Choroid plexus epithelial cell (primary cell): ENCODE data around the gene TUBA4B.

Source experiments
- DNase-seq: peaks from one replicate; pipeline ENCODE4 v3.0.0-alpha.2; 2010; ENCODE audit warnings: low read depth
- H3K4me3 ChIP-seq: 2 replicates; pipeline ENCODE4 v1.5.1; 2011; ENCODE audit warnings: low read depth, mild to moderate bottlenecking, control low read depth, low read length, moderate library complexity
- CTCF ChIP-seq: conservative IDR thresholded peaks from 2 replicates; pipeline ENCODE4 v1.5.1; 2011; ENCODE audit warnings: low read depth, mild to moderate bottlenecking, control low read depth, inconsistent platforms, low read length, moderate library complexity

TUBA4B gene

GRCh38 chr2:219289537-219290361 lies 36.7 kb downstream of the TUBA4B start:
- no peak overlapping the region for H3K4me3 ChIP-seq
- peak; percentile 98 for DNase-seq
- TF ChIP-seq CTCF: no peak

- DNase-seq: no peak
- TF ChIP-seq CTCF: no peak
- no peak overlapping the region for H3K4me3 ChIP-seq
Measured at GRCh38 chr2:219290381-219291171, 37.5 kb downstream of the TUBA4B start.

GRCh38 chr2:219291394-219291793 lies 38.4 kb downstream of the TUBA4B start:
- no peak for TF ChIP-seq CTCF
- DNase-seq: no peak
- H3K4me3 ChIP-seq: no peak overlapping the region

GRCh38 chr2:219291910-219292490 lies 39.0 kb downstream of the TUBA4B start:
- TF ChIP-seq CTCF: no peak
- no peak for DNase-seq
- no peak overlapping the region for H3K4me3 ChIP-seq

GRCh38 chr2:219292616-219293015 lies 39.6 kb downstream of the TUBA4B start:
- H3K4me3 ChIP-seq: no peak overlapping the region
- no peak for TF ChIP-seq CTCF
- DNase-seq: no peak

- DNase-seq: no peak
- TF ChIP-seq CTCF: no peak
- no peak overlapping the region for H3K4me3 ChIP-seq
Measured at GRCh38 chr2:219293736-219294231, 40.7 kb downstream of the TUBA4B start.
